Measurements from ENCODE around the gene SLC35G3. TPM values are rescaled to one million over a fixed set of nuclear protein-coding genes. Genes with fewer than 3 reads are reported as not detected.

SLC35G3 gene
- total RNA-seq, 1 experiment from 2014 or later: not detected

GRCh38 chr17:35166526-35166925 is 27.7 kb downstream of the SLC35G3 start:
- intact Hi-C loops (cut with micrococcal nuclease; ENCODE audit: unreplicated experiment) (no loop called here), in situ Hi-C loops (cut with HindIII; ENCODE audit: low pct_unique_long_range_greater_than_20kb, low sequenced_read_pairs) (no loop called here)
- no peak for ATAC-seq
- Histone ChIP-seq H3K4me1 (ENCODE audit: control insufficient read depth, insufficient read depth, low read length) (no peaks in the 10 kb centered on the region), H3K9me3 (ENCODE audit: control insufficient read depth, insufficient read depth, low read depth, low read length) (no peaks in the 10 kb centered on the region), H3K4me3 (ENCODE audit: low read depth in 2 of 2, low read length in 2 of 2) (no peak overlapping the region), H3K36me3 (ENCODE audit: control insufficient read depth, insufficient read depth, low read length) (no peaks in the 10 kb centered on the region), H3K27ac (ENCODE audit: low read length) (no peak overlapping the region), H3K27me3 (ENCODE audit: control insufficient read depth, insufficient read depth, low read length) (0 out of 2 replicates have a peak, but pooled peaks cover 3% of the 10 kb centered on the region)
- no peak for DNase-seq (ENCODE audit: low read depth, low spot score)
- TF ChIP-seq SIN3A (IDR thresholded peaks at IDR 0.05; ENCODE audit: borderline replicate concordance, insufficient read depth, low read depth, low read length): no peak
- BruUV-seq (replicated peaks): no TSS peak
- POLR2A ChIA-PET: interaction anchor here (0.7 kb wide), 1 partner anchor 48 kb away, joined by 8 read pairs; no protein-coding TSS in a partner anchor
- CTCF ChIA-PET: no interaction called here

DNA sequence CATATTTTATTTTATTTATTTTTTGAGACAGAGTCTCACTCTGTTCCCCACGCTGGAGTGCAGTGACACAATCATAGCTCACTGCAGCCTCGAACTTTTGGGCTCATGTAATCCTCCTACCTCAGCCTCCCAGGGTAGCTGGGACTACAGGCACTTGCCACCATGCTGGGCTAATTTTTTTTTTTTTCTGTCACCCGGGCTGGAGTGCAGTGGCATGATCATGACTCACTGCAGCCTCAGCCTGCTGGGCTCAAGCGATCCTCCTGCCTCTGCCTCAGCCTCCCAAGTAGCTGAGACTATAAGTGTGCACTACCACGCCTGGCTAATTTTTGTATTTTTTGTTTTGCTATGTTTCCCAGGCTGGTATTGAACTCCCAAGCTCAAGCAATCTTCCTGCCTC is 29.5 kb downstream of the SLC35G3 start:
- DNase-seq (ENCODE audit: low read depth, low spot score) (no peak), ATAC-seq (no peak)
- intact Hi-C loops (cut with micrococcal nuclease; ENCODE audit: unreplicated experiment): no loop called here
- BruUV-seq (replicated peaks): no TSS peak
- ChIA-PET CTCF (interaction anchor here (0.6 kb wide), 1 partner anchor 418 kb away, joined by 3 read pairs; no protein-coding TSS in a partner anchor), POLR2A (no interaction called here)
- in situ Hi-C loops (cut with HindIII; ENCODE audit: low pct_unique_long_range_greater_than_20kb, low sequenced_read_pairs): no loop called here
- Histone ChIP-seq H3K27me3 (ENCODE audit: control insufficient read depth, insufficient read depth, low read length) (peaks cover 5% of the 10 kb centered on the region; the same call in 1 of the 2 replicates), H3K4me3 (ENCODE audit: low read depth in 2 of 2, low read length in 2 of 2) (no peak overlapping the region), H3K36me3 (ENCODE audit: control insufficient read depth, insufficient read depth, low read length) (no peaks in the 10 kb centered on the region), H3K27ac (ENCODE audit: low read length) (no peak overlapping the region), H3K4me1 (ENCODE audit: control insufficient read depth, insufficient read depth, low read length) (no peaks in the 10 kb centered on the region), H3K9me3 (ENCODE audit: control insufficient read depth, insufficient read depth, low read depth, low read length) (no peaks in the 10 kb centered on the region)
- TF ChIP-seq SIN3A (IDR thresholded peaks at IDR 0.05; ENCODE audit: borderline replicate concordance, insufficient read depth, low read depth, low read length) (no peak), POLR2AphosphoS5 (IDR thresholded peaks at IDR 0.05; ENCODE audit: low read depth, low read length) (no peak), CTCF (IDR thresholded peaks at IDR 0.05) (no peak), TCF7L2 (IDR thresholded peaks at IDR 0.05; ENCODE audit: low read depth, low read length) (no peak)
- TF ChIP-seq, protein P1, sequence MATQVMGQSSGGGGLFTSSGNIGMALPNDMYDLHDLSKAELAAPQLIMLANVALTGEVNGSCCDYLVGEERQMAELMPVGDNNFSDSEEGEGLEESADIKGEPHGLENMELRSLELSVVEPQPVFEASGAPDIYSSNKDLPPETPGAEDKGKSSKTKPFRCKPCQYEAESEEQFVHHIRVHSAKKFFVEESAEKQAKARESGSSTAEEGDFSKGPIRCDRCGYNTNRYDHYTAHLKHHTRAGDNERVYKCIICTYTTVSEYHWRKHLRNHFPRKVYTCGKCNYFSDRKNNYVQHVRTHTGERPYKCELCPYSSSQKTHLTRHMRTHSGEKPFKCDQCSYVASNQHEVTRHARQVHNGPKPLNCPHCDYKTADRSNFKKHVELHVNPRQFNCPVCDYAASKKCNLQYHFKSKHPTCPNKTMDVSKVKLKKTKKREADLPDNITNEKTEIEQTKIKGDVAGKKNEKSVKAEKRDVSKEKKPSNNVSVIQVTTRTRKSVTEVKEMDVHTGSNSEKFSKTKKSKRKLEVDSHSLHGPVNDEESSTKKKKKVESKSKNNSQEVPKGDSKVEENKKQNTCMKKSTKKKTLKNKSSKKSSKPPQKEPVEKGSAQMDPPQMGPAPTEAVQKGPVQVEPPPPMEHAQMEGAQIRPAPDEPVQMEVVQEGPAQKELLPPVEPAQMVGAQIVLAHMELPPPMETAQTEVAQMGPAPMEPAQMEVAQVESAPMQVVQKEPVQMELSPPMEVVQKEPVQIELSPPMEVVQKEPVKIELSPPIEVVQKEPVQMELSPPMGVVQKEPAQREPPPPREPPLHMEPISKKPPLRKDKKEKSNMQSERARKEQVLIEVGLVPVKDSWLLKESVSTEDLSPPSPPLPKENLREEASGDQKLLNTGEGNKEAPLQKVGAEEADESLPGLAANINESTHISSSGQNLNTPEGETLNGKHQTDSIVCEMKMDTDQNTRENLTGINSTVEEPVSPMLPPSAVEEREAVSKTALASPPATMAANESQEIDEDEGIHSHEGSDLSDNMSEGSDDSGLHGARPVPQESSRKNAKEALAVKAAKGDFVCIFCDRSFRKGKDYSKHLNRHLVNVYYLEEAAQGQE (IDR thresholded peaks at IDR 0.05; ENCODE audit: insufficient read depth in 1 of 2, low read depth in 2 of 2, low read length in 1 of 2): no peak

- no peak for ATAC-seq
- CTCF ChIA-PET: no interaction called here
Measured at GRCh38 chr17:35163886-35164285, 30.3 kb downstream of the SLC35G3 start.

More at GRCh38 chr17:35163886-35164285, 30.3 kb downstream of the SLC35G3 start:
- Histone ChIP-seq H3K27me3 (ENCODE audit: control insufficient read depth, insufficient read depth, low read length) (peaks cover 5% of the 10 kb centered on the region; the same call in 1 of the 2 replicates), H3K9me3 (ENCODE audit: control insufficient read depth, insufficient read depth, low read depth, low read length) (no peaks in the 10 kb centered on the region), H3K36me3 (ENCODE audit: control insufficient read depth, insufficient read depth, low read length) (no peaks in the 10 kb centered on the region), H3K4me3 (ENCODE audit: low read depth in 2 of 2, low read length in 2 of 2) (no peak overlapping the region), H3K4me1 (ENCODE audit: control insufficient read depth, insufficient read depth, low read length) (no peaks in the 10 kb centered on the region), H3K27ac (ENCODE audit: low read length) (no peak overlapping the region)
- no peak for DNase-seq (ENCODE audit: low read depth, low spot score)
- BruUV-seq (replicated peaks): no TSS peak
- intact Hi-C loops (cut with micrococcal nuclease; ENCODE audit: unreplicated experiment) (no loop called here), in situ Hi-C loops (cut with HindIII; ENCODE audit: low pct_unique_long_range_greater_than_20kb, low sequenced_read_pairs) (no loop called here)
- POLR2A ChIA-PET: no interaction called here
- TF ChIP-seq TCF7L2 (IDR thresholded peaks at IDR 0.05; ENCODE audit: low read depth, low read length): no peak
- no peak for TF ChIP-seq SIN3A (IDR thresholded peaks at IDR 0.05; ENCODE audit: borderline replicate concordance, insufficient read depth, low read depth, low read length)
- no peak for TF ChIP-seq CTCF (IDR thresholded peaks at IDR 0.05)
- TF ChIP-seq POLR2AphosphoS5 (IDR thresholded peaks at IDR 0.05; ENCODE audit: low read depth, low read length): no peak
- TF ChIP-seq, protein P1 (IDR thresholded peaks at IDR 0.05; ENCODE audit: insufficient read depth in 1 of 2, low read depth in 2 of 2, low read length in 1 of 2): no peak

All from Panc1 (cell line).